GM19463 (cell line): Measurements from ENCODE around the gene CLCN7.
A peak's percentile ranks its signal among the peaks of the same experiment; 100 is the strongest.

Experiments used
- ATAC-seq: cut with Tn5 transposase; IDR thresholded peaks from one replicate; pipeline ENCODE4 v1.9.1; 2021; ENCODE audit warnings: mild to moderate bottlenecking, moderate library complexity; ENCODE audit not compliant: unreplicated experiment

The CLCN7 gene, protein sequence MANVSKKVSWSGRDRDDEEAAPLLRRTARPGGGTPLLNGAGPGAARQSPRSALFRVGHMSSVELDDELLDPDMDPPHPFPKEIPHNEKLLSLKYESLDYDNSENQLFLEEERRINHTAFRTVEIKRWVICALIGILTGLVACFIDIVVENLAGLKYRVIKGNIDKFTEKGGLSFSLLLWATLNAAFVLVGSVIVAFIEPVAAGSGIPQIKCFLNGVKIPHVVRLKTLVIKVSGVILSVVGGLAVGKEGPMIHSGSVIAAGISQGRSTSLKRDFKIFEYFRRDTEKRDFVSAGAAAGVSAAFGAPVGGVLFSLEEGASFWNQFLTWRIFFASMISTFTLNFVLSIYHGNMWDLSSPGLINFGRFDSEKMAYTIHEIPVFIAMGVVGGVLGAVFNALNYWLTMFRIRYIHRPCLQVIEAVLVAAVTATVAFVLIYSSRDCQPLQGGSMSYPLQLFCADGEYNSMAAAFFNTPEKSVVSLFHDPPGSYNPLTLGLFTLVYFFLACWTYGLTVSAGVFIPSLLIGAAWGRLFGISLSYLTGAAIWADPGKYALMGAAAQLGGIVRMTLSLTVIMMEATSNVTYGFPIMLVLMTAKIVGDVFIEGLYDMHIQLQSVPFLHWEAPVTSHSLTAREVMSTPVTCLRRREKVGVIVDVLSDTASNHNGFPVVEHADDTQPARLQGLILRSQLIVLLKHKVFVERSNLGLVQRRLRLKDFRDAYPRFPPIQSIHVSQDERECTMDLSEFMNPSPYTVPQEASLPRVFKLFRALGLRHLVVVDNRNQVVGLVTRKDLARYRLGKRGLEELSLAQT

DNA sequence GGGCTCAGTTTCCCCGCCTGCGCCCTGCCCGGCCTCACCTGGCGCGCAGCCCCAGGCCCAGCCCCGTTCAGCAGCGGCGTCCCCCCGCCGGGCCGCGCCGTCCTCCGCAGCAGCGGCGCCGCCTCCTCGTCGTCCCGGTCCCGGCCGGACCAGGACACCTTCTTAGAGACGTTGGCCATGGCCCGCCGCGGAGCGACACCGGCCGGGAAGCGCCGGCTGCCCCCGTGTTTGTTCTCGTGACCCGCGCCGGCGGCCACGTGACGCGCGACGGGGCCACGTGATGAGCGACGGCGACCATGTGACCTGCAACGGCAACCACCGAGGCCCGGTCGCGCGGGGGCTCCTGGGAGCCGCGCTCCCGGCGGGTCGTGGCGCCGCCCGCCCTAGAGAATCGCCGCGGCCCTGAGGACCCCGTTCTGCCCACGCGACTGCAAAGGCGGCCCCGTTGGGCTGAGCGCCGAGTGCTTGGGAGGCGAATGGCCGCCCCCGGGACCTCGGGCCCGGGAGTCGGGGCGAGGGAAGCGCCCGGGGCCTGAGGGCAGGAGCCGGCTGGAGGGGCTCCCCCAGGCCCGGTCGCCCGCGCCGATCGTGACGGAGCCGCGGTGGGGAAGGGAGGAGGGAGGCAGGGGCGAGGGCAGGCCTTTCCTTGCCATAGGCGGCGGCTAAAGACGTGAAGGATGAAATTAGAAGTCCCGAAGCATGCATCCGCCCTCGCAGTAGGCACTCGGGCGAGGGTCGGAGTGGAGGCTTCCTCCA lies at the start of gene CLCN7:
TSS of gene CLCN7 (minus strand) at position 233 of the 756 bp plus-strand sequence. CDS start at position 179, 54 bp downstream.
- peak; percentile 87 for ATAC-seq

DNA sequence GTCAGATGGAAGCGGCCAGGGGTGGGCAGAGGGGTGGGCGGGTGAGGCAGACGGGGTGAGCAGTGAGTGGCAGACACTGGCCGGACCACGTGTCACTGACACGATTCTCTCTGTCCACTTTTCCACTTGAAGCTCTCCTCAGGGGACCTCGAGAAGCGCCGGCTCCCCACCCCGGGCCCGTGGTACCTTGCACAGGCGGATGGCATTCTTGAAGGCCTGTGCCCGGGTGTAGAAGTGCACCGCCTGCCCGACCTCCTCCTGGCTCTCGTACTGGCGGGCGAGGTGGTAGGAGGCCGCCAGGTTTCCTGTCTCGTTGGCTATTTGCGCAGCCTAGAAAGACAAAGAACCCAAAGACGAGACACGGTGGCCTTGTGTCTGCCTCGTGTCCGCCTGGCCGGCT lies 49.5 kb upstream of the CLCN7 start:
- no peak for ATAC-seq

DNA sequence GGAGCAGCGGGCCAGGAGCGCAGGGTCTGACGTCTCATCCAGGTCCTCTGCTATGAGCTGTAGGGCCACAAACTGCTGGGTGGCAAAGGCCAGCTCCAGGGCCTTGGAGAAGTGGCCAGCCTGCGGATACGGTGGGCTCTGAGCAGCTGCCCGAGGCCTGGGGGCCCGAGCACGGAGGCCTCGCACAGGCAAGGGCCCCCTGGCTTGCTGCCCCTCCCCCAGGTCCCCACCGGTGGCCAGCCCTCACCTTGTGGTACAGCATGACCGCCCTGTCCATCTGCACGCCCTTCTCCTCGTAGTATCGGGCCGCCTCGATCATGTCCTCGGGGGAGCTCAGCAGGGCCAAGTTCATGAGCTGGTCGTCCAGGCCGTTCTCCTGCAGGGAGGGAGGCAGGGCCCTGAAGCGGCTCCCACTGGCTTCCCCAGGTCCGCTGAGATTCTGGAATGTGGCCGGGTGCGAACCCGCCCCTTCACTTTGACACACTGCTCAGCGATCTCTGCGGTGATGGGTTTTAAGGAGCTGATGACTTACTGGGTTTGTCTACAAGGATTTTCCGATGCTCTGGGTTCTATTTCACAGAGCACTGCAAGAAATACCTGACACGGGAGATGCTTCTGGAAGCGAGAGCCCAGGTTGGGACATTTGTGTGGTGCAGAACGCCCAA lies 48.9 kb upstream of the CLCN7 start:
- ATAC-seq, result no peak

DNA sequence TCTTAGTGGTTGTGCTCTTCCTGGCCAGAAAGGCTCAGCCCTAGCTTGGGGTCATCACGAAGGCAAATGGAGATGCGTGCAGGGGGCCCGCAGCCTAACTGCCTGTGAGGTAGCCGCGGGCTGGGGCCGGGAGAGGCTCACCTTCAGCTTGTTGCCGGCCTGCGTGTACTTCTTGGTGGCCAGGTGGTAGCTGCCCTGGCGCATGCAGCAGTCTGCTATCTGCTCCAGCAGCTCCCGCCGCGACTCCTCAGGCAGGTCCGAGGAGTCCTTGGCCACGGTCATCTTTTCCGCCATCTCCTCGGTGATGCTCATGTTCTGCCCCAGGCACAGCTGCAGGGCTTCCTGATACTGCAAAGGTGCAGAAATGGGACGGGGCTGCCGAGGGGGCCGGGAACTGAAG lies 45.6 kb upstream of the CLCN7 start:
- ATAC-seq, result no peak

DNA sequence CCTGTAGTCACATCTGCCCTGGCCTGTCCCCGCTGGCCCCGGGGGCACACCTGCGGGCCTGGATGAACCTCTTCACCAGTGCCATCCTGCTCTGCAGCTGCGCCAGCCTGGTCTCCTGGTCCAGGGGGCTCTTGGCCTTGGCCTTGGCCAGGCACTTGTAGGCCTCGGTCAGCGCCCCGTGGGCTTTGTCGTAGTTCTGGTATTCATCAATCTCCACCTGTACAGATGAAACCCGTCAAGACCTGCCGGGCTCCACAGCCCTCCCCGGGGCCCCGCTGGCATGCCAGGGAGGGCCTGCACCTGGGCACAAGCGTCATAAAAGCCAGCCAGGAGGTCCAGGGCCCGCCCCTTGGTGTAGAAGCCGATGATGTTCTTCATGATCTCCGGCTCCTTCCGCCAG lies 45.0 kb upstream of the CLCN7 start:
- ATAC-seq, result no peak

DNA sequence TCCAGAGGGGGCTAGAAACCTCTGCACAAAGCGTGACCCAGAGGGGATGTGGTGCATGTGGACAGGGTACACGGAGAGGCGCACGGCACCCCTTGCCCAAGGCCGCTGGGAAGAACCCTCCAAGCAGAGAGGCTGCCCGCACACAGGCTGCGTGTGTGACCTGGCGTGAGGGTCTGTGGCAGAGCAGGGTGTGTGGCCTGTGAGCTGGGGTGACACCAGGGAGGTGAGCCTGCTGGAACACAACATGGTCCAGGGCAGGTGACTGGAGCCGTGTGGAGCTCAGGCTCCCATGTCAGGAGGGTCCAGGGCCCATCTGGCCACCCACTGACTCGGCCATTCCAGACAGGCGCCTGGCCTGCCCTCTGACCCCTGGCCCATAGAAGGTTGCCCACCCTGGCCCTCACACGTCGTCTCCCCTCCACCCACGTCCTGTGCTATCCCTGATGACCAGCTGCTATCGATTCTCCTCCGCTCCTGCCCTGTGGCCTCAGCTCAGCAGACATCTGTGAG lies 43.9 kb upstream of the CLCN7 start:
- no peak for ATAC-seq

DNA sequence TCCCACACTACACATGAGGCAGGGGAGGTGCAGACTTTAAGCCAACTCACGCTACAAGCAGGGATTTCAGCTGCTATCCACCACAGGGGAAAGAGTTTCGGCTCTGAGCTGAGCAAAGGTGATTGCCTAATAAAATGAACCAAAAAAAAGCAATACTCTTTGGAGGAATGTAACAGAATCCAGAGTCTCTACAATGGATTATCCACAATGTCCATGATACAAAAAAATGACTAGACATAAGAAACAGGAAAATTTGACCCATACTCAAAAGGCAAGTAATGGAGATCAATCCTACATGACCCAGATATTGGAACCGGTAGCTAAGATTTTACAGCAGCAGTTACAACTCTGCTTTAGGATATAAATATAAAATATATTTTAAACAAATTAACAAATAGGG lies 39.7 kb upstream of the CLCN7 start:
- ATAC-seq, result no peak

DNA sequence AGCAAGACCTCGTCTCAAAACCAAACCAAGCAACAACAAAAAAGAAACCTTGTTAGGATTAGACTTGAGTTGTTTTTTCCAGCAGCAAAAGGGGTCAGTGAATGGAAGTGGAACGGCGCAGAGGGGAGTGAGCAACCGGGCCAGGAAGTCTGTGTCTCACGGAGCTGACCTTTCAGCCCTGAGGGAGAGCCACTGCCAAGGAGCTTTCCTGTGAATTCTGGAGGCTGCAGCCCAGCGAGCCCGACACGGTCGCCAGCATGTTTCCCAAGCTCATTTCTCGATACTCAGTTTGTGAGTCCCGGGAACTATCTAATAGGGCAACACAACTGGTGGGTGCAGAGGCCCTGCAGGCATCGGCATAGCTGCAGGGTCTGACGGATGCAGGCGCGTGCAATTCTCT lies 37.9 kb upstream of the CLCN7 start:
- no peak for ATAC-seq

DNA sequence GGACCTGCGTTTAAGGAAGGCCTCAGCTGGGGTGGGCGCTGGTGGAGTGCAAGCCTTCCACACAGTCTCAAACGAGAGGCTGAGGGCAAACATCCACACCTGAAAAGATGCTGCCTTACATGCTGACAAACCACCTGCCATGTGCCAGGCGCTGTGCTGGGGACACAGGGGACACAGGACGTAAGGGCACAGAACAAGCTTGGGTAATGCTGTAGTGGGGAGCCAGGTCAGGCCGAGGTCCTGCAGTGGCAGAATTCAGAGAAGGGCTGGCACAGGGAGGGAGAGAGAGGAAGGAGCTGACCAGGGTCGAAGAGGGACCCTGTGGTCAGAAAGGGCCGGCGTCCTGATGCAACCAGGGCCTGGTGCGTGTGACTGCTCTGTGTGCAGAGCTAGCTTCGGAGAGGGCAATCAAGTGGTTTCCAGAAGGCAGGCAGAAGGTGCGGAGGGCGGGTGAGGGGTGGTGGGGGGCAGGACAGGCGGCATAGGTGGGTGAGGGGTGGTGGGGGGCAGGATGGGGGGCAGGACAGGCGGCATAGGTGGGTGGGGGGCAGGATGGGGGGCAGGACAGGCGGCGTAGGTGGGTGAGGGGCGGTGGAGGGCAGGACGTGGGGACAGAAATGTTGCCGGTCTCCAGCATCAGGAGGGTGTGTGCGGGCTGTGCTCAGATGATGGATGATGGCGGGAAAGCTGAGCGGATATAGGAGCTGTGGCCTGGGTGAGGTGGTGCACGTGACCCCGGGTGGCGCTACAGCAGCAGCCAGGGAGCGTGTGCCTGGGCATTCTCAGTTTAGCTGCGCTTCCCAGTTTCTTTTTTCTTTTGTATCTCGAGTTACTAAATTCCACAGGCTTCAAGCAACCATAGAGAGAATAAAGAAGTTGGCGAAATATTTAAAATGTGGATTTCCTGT lies 37.1 kb upstream of the CLCN7 start:
- ATAC-seq, result no peak

DNA sequence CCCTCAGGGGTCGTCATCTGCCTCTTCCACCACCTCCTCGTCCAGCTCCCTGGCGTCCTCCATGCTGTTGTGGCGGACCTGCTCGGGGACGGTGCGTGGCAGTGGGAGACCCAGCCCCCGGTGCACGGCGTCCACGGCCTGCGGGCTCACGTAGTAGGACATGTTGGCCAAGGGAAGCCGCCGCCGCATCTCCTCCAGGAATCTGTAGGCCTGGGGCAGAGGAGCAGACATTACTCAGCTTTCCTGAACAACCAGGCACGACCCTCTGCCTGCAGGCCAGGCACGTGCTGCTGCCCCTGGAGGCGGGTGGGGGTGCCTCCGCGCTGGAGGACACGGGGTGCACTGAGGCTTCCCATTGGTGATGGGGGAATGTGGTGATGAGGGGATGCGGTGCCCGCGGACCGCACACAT lies 36.1 kb upstream of the CLCN7 start:
- ATAC-seq, result no peak

DNA sequence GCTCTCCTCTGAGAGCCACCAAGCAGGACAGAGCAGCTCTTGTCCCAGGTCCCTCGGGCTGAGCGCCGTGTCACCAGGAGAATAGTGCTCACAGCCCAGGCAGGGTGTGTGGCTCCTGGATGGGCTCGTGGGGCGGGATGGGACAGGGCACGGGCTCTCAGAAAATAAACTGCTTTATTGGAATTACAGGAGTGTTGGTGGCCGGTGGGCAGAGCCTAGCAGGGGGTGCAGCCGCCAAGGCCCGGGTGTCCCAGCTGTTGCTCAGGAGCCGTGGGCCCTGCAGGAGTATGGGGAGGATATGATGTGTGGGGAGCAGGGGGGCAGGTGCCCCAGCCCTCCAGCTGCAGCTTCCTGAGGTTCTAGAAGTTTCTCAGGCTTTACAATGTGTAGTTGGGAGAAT lies 35.4 kb upstream of the CLCN7 start:
- ATAC-seq, result no peak

DNA sequence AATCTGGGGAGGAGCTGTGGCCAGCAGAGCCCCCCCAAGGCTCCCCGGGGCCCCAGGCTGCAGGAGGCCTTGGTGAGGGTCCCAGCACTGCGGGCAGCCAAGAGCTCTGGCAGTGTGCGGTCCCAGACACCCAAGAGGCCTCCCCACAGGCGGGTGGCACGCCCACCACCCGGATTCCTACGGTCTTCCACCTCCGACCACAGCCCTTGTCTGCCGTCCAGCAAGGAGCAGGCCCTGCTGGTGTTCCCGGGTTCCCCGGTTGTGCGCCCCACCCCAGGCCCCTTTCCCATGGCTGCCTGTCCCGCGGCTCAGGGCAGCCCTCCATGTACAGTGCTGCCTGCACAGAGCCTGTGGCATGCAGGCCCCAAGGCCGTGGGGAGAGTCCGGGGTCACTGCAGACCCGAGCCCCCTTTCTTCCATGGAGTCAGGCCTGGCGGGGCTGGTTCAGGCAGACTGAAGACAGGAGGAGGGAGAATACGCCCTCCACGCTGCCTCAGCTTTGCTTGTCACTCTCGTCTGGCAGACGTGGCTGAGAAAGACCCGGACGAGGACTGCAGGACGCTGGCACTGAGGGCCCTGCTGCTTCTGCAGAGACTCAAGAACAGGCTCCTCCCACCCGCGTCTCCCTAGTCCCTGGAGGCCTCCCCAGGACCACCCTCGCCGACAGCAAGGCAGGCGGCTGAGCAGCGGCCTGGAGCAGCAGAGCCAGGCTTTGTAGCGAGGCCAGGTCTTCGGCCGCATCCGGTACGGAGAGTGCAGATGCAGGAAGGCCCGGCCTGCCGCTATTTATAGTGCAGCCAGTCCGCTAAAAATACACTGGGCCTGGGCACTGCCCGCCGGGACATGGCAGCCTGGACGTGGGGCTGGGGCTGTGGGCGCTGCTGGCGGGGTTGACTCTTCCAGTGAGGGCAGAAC lies 34.7 kb upstream of the CLCN7 start:
- no peak for ATAC-seq

DNA sequence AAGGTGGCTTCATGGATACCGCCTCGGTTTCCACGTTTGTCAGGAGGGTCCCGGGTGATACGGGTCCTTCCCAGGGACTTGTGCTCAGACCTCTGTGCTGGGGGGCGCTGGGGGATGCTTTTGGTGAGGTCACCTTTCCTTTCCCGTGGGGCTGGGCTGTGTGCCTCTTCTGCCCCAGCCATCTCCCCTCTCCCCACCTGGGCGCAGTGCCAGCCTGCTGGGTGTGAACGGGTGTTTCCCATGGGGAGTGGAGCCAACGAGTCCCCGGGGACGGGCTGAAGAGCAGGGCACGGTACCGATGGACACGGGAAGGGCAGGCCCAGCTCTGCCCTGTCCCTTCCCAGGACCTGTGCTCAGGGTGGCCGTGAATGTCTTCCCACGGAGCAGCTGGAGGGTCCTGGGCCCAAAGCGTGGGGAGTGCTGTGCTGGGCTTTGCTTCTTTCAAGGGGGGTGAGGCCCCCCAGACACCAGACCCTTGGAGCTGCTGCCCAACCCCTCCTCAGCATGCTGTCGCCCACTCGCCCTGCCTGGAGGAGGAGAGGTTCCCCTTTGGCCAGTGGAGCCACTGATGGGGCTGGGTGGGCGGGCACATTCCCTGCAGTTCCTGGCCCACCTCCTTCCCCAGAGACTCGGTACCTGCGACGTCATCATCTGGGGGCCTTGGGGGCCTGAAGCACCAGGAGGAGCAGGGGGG lies 33.8 kb upstream of the CLCN7 start:
- no peak for ATAC-seq

DNA sequence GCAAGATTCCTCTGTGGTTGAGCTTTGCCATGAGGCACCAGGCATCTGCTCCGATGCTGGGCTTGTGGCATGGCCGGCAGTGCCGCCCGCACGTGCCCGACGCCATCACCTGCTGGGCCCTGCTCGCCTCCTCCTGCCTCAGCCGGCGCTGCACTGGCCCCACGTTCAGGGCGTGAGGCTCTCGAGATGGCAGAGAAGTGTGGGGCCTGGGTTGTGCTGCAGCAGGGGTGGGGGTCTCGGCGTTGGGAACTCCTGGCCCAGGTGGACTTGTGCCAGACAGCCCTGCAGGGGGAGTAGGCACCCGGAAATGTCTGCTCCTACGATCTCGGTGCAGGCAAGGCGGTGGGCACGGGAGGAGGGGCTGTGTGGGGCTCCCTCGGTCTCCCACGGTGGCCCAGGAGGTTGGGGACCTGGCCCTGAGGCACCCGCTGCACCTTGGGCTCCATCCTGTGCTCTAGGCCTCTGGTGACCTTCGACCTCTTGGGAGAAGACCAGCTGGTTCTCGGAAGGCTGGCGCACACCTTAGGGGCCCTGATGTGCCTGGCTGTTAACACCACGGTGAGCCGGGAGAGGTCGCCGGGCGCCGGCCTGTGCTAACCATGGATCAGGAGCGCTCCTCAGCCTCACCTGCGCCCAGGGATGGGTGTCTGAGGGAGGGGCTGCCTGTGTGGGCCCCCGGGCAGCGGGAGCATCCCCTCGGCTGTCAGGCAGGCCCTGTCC lies 31.8 kb upstream of the CLCN7 start:
- ATAC-seq, result no peak

DNA sequence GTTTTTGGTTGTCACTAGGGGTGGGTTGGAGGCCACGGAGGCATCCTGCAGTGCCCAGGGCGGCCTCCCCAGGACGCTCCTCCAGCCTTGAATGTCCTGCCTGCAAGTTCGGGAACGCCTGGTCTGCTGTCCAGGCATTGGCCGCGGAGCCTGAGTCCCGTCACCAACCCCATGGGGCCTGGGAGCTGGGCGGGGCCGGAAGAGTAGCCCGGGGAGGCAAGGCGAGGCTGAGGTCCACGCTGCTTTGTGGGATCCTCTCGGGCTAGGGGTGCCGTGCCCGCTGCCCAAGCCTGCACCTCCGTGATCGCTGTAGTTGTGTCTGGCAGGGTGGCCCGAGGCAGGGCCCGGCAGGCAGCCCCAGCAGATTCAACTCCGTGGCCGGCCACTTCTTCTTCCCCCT lies 31.1 kb upstream of the CLCN7 start:
- no peak for ATAC-seq

DNA sequence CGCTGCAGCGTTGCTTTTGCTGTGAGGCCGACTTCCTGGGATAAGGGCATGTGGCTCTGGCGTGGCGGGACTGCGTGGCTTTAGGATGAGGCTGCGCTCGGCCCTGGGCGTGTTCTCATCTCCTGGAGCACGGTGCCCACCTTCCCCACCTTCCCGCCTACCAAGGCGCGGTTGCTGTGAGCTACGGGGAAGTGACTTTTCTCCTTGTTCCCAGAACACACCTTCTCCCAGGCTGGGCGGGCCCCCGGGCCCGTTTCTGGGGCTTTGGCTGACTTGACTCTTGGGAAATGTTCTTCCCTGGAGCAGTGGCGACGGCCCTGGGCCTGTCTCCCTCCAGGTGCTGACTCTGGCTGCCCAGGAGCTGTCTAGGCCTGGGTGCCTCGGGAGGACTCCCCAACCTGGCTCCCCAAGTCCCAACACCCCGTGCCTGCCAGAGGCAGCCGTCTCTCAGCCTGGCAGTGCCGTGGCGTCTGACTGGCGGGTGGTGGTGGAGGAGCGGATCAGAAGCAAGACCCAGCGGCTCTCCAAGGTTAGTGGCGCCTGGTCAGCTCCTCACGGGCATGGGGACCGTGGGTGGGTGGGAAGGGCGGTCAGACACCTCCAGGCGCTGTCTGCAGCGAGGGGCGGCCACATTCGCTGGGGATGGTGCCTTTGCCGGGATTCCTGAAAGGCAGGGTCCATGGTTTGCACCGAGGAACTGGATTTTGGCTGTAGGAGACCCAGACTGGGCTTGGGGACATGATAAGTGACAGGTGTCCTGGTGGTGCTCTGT lies 30.4 kb upstream of the CLCN7 start:
- no peak for ATAC-seq
